ENCODE measurements around the gene ZNF385D. TPM values are rescaled to one million over a fixed set of nuclear protein-coding genes. Genes with fewer than 3 reads are reported as not detected.

The ZNF385D gene, protein sequence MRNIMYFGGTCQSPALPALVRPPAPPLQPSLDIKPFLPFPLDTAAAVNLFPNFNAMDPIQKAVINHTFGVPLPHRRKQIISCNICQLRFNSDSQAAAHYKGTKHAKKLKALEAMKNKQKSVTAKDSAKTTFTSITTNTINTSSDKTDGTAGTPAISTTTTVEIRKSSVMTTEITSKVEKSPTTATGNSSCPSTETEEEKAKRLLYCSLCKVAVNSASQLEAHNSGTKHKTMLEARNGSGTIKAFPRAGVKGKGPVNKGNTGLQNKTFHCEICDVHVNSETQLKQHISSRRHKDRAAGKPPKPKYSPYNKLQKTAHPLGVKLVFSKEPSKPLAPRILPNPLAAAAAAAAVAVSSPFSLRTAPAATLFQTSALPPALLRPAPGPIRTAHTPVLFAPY
- 100 to 1,000 TPM; 108 to 118 TPM for total RNA-seq
- polyA plus RNA-seq: 10 to 100 TPM; 12.1 to 13.9 TPM
- long read RNA-seq, donor 1, full-length matches to known transcripts: 56 of 163 reads
- long read RNA-seq, donor 1, partial matches to known transcripts: 31 of 163 reads
- long read RNA-seq, donor 1, other reads (novel, unspliced or antisense): 76 of 163 reads
- long read RNA-seq, donor 2, full-length matches to known transcripts: 4 of 62 reads
- long read RNA-seq, donor 2, partial matches to known transcripts: 7 of 62 reads
- long read RNA-seq, donor 2, other reads (novel, unspliced or antisense): 51 of 62 reads

DNA sequence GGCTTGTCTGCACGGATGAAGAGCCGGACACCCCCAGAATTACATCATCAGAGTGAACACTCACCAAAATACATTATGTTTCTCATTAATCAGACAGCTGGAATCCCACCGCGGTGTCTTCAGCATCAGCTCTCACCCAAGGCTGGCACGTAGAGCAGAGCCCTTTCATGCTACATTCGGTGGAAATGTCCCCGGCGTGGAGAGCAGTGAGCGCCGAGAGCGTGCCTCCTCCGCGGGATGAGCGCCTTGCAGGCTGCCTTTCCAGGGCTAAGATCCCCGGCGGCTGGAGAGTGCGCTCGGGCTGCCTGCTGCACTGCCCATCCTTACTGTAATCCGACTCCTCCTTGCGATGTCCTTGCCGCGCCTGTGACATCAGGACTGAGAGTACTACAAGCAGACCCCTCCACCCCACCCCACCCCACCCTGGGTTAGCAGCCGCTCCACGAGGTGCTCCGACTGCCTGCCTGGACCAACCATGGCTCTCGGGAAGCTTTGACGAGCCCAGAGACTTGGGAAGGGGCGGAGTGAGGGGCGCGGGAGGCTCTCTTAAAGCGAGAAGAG is at the start of gene ZNF385D:
Gene ZNF385D (minus strand): TSS at position 380 of the 561 bp plus-strand sequence. CDS start 294 bp downstream, at position 86.
- 0 to 1% methylated on average over 31 of the region's 31 CpGs for WGBS, 2 donors
- DNase-seq: peak; percentile 73 to 85
- intact Hi-C loops (cut with DNase I): loop anchor here (5.0 to 10.0 kb wide), 3 partner anchors 146 to 366 kb away; no protein-coding TSS in a partner anchor
- H3K4me1 ChIP-seq (ENCODE audit: control insufficient read depth in 1 of 2, insufficient read depth in 2 of 2, low read length in 2 of 2): peaks cover 0 to 4% of the 10 kb centered on the region in 2 donors
- H3K9me3 ChIP-seq (ENCODE audit: control insufficient read depth, low read length): no peaks in the 10 kb centered on the region
- H3K27ac ChIP-seq (ENCODE audit: low read depth in 1 of 2, low read length in 2 of 2): peak within 1 kb of the TSS; percentile 32 to 68
- no peaks in the 10 kb centered on the region for H3K36me3 ChIP-seq (ENCODE audit: control insufficient read depth in 1 of 2, insufficient read depth in 2 of 2, low read length in 1 of 2)
- ATAC-seq (ENCODE audit: low FRiP score): peak; percentile 87
- H3K27me3 ChIP-seq (ENCODE audit: control insufficient read depth in 1 of 2, insufficient read depth in 2 of 2, low read length in 1 of 2): no peaks in the 10 kb centered on the region
- H3K4me3 ChIP-seq (ENCODE audit: low read length in 2 of 2): peak within 1 kb of the TSS; percentile 100

DNA sequence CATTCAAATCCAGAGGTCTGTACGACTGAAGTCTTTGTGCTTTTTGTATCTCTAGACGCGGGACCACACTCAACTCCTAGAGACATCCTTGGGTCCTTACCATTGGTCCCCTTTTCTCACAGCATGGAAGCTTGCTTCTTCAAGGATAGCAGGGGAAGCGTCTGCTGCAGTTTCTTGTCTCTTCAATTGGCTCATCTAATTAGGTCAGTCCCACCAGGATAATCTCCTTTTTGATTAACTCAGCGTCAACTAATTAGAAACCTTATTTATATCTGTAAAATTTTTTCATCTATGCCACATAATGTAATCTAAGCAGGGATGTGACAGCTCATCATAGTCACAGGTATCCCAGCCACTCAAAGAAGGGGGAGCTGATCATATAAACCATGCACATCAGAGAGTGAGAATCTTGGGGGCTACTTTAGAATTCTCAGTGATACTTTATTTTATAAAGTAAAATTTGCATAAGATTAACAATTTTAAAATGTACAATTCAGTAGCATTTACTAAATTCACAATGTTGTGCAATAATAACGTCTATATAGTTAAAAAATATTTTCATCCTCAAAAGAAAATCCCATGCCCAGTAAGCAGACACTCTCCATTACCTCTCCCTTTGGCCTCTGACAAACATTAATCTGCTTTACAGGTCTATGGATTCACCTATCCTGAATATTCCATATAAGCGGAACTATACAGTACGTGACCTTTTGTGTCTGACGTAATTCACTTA is 47.5 kb upstream of the ZNF385D start:
- 96 to 97% methylated on average over 9 of the region's 9 CpGs for WGBS, 2 donors

DNA sequence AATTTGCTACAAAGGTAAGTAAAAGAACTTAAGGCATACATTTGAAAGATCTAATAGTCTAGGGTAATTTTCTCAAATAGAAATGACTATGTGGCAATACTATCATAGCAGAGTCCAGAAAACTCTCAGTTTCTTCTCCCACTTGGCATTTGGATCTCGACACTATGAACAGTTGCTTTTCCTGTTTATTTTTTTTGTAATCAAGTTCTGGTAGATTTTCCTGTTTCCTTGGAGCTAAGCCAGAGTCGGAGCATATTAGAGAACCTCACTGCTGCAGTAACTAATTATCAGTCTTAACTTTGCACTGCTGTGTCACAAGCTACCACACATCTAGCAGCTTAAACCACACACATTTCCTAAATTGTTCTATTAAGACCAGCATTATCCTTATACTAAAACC is 44.9 kb upstream of the ZNF385D start:
- H3K27me3 ChIP-seq (ENCODE audit: control insufficient read depth in 1 of 2, insufficient read depth in 2 of 2, low read length in 1 of 2): no peaks in the 10 kb centered on the region
- peaks cover 2 to 5% of the 10 kb centered on the region in 2 donors for H3K4me1 ChIP-seq (ENCODE audit: control insufficient read depth in 1 of 2, insufficient read depth in 2 of 2, low read length in 2 of 2)
- ATAC-seq (ENCODE audit: low FRiP score): no peak
- 11 to 16% methylated on average over 2 of the region's 2 CpGs for WGBS, 2 donors
- no peaks in the 10 kb centered on the region for H3K9me3 ChIP-seq (ENCODE audit: control insufficient read depth, low read length)
- no peak overlapping the region for H3K4me3 ChIP-seq (ENCODE audit: low read length in 2 of 2)
- no peak for DNase-seq
- H3K36me3 ChIP-seq (ENCODE audit: control insufficient read depth in 1 of 2, insufficient read depth in 2 of 2, low read length in 1 of 2): no peaks in the 10 kb centered on the region
- H3K27ac ChIP-seq (ENCODE audit: low read depth in 1 of 2, low read length in 2 of 2): peak overlapping the region in 1 of 2 donors; percentile 28
- intact Hi-C loops (cut with DNase I): no loop called here

More for the DNA sequence above, 47.5 kb upstream of the ZNF385D start:
- ATAC-seq (ENCODE audit: low FRiP score): no peak
- Histone ChIP-seq H3K27ac (ENCODE audit: low read depth in 1 of 2, low read length in 2 of 2) (no peak overlapping the region), H3K4me3 (ENCODE audit: low read length in 2 of 2) (no peak overlapping the region), H3K9me3 (ENCODE audit: control insufficient read depth, low read length) (no peaks in the 10 kb centered on the region), H3K36me3 (ENCODE audit: control insufficient read depth in 1 of 2, insufficient read depth in 2 of 2, low read length in 1 of 2) (no peaks in the 10 kb centered on the region), H3K27me3 (ENCODE audit: control insufficient read depth in 1 of 2, insufficient read depth in 2 of 2, low read length in 1 of 2) (no peaks in the 10 kb centered on the region), H3K4me1 (ENCODE audit: control insufficient read depth in 1 of 2, insufficient read depth in 2 of 2, low read length in 2 of 2) (peaks cover 3 to 5% of the 10 kb centered on the region in 2 donors)
- intact Hi-C loops (cut with DNase I): no loop called here
- no peak for DNase-seq

- Histone ChIP-seq H3K27ac (ENCODE audit: low read depth in 1 of 2, low read length in 2 of 2) (peak overlapping the region in 1 of 2 donors; percentile 48), H3K9me3 (ENCODE audit: control insufficient read depth, low read length) (no peaks in the 10 kb centered on the region), H3K27me3 (ENCODE audit: control insufficient read depth in 1 of 2, insufficient read depth in 2 of 2, low read length in 1 of 2) (no peaks in the 10 kb centered on the region), H3K4me3 (ENCODE audit: low read length in 2 of 2) (no peak overlapping the region), H3K4me1 (ENCODE audit: control insufficient read depth in 1 of 2, insufficient read depth in 2 of 2, low read length in 2 of 2) (peaks cover 2 to 5% of the 10 kb centered on the region in 2 donors), H3K36me3 (ENCODE audit: control insufficient read depth in 1 of 2, insufficient read depth in 2 of 2, low read length in 1 of 2) (no peaks in the 10 kb centered on the region)
- DNase-seq: peak in 1 of 2 donors; percentile 49
- 16 to 18% methylated on average over 5 of the region's 5 CpGs for WGBS, 2 donors
- peak; percentile 58 for ATAC-seq (ENCODE audit: low FRiP score)
- intact Hi-C loops (cut with DNase I): no loop called here
These were observed 44.3 kb upstream of the ZNF385D start for GRCh38 chr3:21795152-21795837.

DNA sequence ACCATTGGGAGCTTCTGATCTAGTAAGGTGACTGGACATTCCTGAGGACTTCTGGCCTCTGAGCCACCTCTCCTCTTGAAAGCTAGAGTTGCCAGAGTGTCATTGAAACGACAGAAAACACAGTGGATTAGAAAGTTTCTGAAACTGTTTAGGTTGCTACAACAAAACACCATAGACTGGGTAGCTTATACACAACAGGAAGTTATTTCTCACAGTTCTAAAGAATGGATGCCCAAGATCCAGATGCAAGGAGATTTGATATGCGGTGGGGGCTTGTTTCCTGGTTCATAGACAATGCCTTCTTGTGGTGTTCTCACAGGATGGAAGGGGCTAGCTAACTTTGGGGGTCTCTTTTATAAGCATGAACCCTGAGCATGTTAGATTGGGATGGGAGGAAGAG is 43.3 kb upstream of the ZNF385D start:
- WGBS, 2 donors: 64 to 77% methylated on average over 2 of the region's 2 CpGs
- Histone ChIP-seq H3K9me3 (ENCODE audit: control insufficient read depth, low read length) (no peaks in the 10 kb centered on the region), H3K4me3 (ENCODE audit: low read length in 2 of 2) (no peak overlapping the region), H3K36me3 (ENCODE audit: control insufficient read depth in 1 of 2, insufficient read depth in 2 of 2, low read length in 1 of 2) (no peaks in the 10 kb centered on the region), H3K27me3 (ENCODE audit: control insufficient read depth in 1 of 2, insufficient read depth in 2 of 2, low read length in 1 of 2) (no peaks in the 10 kb centered on the region), H3K4me1 (ENCODE audit: control insufficient read depth in 1 of 2, insufficient read depth in 2 of 2, low read length in 2 of 2) (peaks cover 2 to 5% of the 10 kb centered on the region in 2 donors), H3K27ac (ENCODE audit: low read depth in 1 of 2, low read length in 2 of 2) (peak overlapping the region in 1 of 2 donors; percentile 79)
- no peak for DNase-seq
- intact Hi-C loops (cut with DNase I): loop anchor here in 1 of 2 donors (5.0 kb wide), 1 partner anchor 38 kb away; no protein-coding TSS in a partner anchor
- peak; percentile 33 for ATAC-seq (ENCODE audit: low FRiP score)

- H3K4me3 ChIP-seq (ENCODE audit: low read length in 2 of 2): no peak overlapping the region
- H3K27me3 ChIP-seq (ENCODE audit: control insufficient read depth in 1 of 2, insufficient read depth in 2 of 2, low read length in 1 of 2): no peaks in the 10 kb centered on the region
- intact Hi-C loops (cut with DNase I): loop anchor here in 1 of 2 donors (5.0 kb wide), 1 partner anchor 40 kb away; no protein-coding TSS in a partner anchor
- no peak for ATAC-seq (ENCODE audit: low FRiP score)
- DNase-seq: no peak
- H3K4me1 ChIP-seq (ENCODE audit: control insufficient read depth in 1 of 2, insufficient read depth in 2 of 2, low read length in 2 of 2): peaks cover 2 to 5% of the 10 kb centered on the region in 2 donors
- peak overlapping the region in 1 of 2 donors; percentile 57 for H3K27ac ChIP-seq (ENCODE audit: low read depth in 1 of 2, low read length in 2 of 2)
- H3K9me3 ChIP-seq (ENCODE audit: control insufficient read depth, low read length): peaks cover 2% of the 10 kb centered on the region
- H3K36me3 ChIP-seq (ENCODE audit: control insufficient read depth in 1 of 2, insufficient read depth in 2 of 2, low read length in 1 of 2): no peaks in the 10 kb centered on the region
- 94 to 95% methylated on average over 1 of the region's 1 CpG for WGBS, 2 donors
These were observed 41.2 kb upstream of the ZNF385D start for GRCh38 chr3:21792176-21792575.

GRCh38 chr3:21791356-21791755 is 40.3 kb upstream of the ZNF385D start:
- Histone ChIP-seq H3K36me3 (ENCODE audit: control insufficient read depth in 1 of 2, insufficient read depth in 2 of 2, low read length in 1 of 2) (no peaks in the 10 kb centered on the region), H3K27ac (ENCODE audit: low read depth in 1 of 2, low read length in 2 of 2) (no peak overlapping the region), H3K9me3 (ENCODE audit: control insufficient read depth, low read length) (peaks cover 2% of the 10 kb centered on the region), H3K27me3 (ENCODE audit: control insufficient read depth in 1 of 2, insufficient read depth in 2 of 2, low read length in 1 of 2) (no peaks in the 10 kb centered on the region), H3K4me1 (ENCODE audit: control insufficient read depth in 1 of 2, insufficient read depth in 2 of 2, low read length in 2 of 2) (peaks cover 2 to 5% of the 10 kb centered on the region in 2 donors), H3K4me3 (ENCODE audit: low read length in 2 of 2) (no peak overlapping the region)
- intact Hi-C loops (cut with DNase I): loop anchor here in 1 of 2 donors (5.0 kb wide), 1 partner anchor 41 kb away; no protein-coding TSS in a partner anchor
- DNase-seq: no peak
- WGBS, 2 donors: 14 to 17% methylated on average over 2 of the region's 2 CpGs
- ATAC-seq (ENCODE audit: low FRiP score): no peak

Data from aorta (tissue), 5 donors.